BE2C (cell line): ENCODE data around the gene RNF207.

ENCODE experiments used
- DNase-seq: peaks from one replicate; pipeline ENCODE4 v3.0.0-alpha.2; 2020
- H3K27me3 ChIP-seq: fragments of 250-450 bp; sonication (Bioruptor Pico); 2 replicates; pipeline ENCODE4 v1.5.1; 2020; ENCODE audit warnings: mild to moderate bottlenecking
- H3K36me3 ChIP-seq: fragments of 250-450 bp; sonication (Bioruptor Pico); 2 replicates; pipeline ENCODE4 v1.5.1; 2020; ENCODE audit warnings: mild to moderate bottlenecking
- H3K4me1 ChIP-seq: fragments of 250-450 bp; sonication (Bioruptor Pico); 2 replicates; pipeline ENCODE4 v1.5.1; 2020
- H3K4me3 ChIP-seq: 2 replicates; pipeline ENCODE4 v1.5.1; 2011; ENCODE audit warnings: low read depth, low read length
- H3K9me3 ChIP-seq: fragments of 250-450 bp; sonication (Bioruptor Pico); 2 replicates; pipeline ENCODE4 v1.5.1; 2020
- TF ChIP-seq, protein P1 (sequence below): IDR thresholded peaks from 2 replicates; pipeline ENCODE4 v1.5.1; 2012; ENCODE audit warnings: mild to moderate bottlenecking, low read depth, low read length

RNF207 gene

DNA sequence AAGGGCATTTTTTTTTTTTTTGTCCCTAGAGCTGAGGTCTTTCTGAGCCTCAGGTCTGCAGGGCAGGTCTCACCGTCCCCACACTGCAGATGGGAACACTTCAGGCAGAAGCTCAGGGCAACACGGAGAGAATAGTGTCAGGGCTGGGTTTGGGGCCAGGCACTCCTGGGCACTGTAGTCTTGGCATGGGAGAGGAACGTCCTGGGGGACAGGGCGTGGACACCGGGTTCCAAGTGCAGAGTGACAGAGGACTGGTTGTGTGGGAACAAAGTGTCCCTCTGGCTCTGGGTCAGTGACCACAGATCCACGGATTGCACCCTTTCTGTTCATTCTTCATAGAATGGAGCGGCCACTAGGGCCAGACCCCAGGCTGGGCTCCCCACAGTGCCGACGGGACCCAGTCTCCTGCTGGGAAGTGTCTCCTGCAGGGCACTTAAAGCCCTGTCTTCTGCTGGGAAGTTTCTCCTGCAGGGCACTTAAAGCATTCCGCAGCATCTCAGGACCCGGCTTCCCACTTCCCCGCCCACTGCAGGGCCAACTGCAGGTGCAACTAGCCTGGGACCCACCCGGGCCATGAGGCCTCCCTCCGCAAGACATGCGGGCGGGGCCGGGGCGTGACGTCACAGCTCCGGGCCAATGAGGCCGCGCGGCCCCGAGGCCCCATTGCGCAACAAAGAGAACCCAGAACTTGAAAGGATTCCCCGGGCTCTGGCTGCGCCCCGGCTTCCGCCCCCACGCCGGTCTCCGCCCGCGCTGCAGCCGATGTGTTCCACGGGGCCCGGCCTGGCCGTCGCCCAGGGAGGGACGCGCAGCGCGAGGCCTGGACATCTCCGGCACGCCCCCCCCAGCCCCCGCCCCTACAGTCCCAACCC lies 53.8 kb downstream of the RNF207 start:
- TF ChIP-seq, protein P1, sequence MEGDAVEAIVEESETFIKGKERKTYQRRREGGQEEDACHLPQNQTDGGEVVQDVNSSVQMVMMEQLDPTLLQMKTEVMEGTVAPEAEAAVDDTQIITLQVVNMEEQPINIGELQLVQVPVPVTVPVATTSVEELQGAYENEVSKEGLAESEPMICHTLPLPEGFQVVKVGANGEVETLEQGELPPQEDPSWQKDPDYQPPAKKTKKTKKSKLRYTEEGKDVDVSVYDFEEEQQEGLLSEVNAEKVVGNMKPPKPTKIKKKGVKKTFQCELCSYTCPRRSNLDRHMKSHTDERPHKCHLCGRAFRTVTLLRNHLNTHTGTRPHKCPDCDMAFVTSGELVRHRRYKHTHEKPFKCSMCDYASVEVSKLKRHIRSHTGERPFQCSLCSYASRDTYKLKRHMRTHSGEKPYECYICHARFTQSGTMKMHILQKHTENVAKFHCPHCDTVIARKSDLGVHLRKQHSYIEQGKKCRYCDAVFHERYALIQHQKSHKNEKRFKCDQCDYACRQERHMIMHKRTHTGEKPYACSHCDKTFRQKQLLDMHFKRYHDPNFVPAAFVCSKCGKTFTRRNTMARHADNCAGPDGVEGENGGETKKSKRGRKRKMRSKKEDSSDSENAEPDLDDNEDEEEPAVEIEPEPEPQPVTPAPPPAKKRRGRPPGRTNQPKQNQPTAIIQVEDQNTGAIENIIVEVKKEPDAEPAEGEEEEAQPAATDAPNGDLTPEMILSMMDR: no peak
- no peaks in the 10 kb centered on the region for H3K4me1 ChIP-seq
- peak overlapping the region; percentile 44; the same call in 1 of the 2 replicates for H3K4me3 ChIP-seq
- no peaks in the 10 kb centered on the region for H3K36me3 ChIP-seq
- H3K27me3 ChIP-seq: no peaks in the 10 kb centered on the region
- H3K9me3 ChIP-seq: no peaks in the 10 kb centered on the region
- DNase-seq: peak; percentile 66

DNA sequence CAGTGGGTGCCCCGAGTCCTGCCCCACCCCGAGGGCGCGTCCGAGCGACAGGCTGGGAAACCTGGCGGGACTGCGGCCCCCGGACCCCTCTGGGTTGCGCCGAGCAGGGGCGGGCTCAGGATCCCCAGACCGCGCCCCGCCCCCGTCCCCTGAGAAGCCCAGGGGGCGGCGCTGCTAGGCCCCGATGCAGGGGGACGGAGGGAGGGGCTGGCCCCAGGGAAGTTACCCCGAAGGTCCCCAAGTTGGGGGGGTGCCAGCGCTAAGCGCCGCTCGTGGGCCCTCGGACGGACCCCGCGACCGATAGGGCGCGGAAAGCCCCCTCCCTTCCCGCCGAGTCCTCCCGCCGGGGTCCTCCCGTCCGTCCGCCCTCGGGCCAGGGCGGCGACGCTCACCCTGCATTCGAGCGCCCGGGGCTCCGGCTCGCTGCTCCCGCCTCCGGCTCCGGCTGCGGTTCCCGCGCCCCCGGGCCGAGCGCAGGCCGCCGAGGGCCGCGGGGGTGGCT lies 54.6 kb downstream of the RNF207 start:
- DNase-seq: no peak

DNA sequence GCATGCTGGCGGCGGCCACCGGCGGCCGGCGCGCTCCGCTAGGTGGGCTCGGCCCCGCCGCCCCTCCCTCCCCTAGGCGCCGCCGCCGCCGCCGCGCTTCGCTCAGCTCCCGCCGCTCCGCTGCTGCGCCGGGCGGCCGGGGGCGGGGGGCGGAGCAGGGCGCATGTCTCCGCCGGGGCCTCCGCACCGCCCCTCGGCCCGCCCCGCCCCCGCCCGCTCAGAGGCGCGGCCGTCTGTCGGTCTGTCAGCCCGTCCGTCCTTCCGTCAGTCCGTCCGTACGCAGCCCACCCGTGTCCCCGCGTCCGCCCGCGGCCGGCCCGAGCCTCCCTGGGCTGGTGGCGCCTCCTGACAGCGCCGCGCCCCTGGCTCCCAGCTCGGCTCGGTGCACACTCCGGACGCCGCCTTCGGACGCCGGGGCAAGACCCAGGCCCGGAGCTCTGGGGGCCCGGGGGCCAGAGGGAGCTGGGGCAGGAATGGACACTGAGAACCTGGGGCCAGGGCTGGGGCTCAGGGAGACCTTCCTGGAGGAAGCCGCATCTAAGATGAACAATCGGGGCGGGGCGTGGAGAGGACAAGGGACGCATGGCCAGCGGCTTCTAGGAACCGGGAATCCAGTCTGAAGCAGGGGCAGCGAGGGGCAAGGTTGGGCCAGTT lies 55.2 kb downstream of the RNF207 start, which contains the start of gene GPR153:
Gene GPR153 (minus strand): TSS at position 138 of the 654 bp plus-strand sequence. CDS start 6,193 bp downstream, outside the sequence.
- peak within 1 kb of the TSS; percentile 44 for H3K4me3 ChIP-seq
- H3K4me1 ChIP-seq: no peaks in the 10 kb centered on the region
- no peak for DNase-seq
- TF ChIP-seq, protein P1: no peak
- H3K9me3 ChIP-seq: no peaks in the 10 kb centered on the region
- H3K36me3 ChIP-seq: no peaks in the 10 kb centered on the region
- no peaks in the 10 kb centered on the region for H3K27me3 ChIP-seq

More for the DNA sequence above, 54.6 kb downstream of the RNF207 start:
- H3K27me3 ChIP-seq: no peaks in the 10 kb centered on the region
- no peaks in the 10 kb centered on the region for H3K4me1 ChIP-seq
- peak overlapping the region; percentile 44 for H3K4me3 ChIP-seq
- no peaks in the 10 kb centered on the region for H3K9me3 ChIP-seq
- TF ChIP-seq, protein P1: no peak
- H3K36me3 ChIP-seq: no peaks in the 10 kb centered on the region

DNA sequence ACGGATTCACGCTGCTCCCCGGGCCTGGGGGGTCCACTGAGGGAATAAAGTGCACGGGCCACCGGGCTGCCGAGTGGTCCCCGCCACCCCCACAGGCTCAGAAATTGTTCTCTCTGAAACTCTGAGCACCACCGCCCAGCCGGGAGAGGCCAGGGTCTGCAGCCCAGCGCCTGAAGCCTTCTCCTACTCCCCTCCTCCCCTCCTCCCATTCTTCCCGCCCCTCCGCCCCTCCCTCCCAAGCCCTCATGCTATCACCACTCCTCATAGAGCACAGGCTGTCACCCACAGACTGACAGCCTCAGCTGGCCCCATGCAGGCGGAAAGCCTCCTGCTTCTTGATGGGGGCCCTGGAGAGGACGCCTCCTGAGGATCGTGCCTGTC lies 55.7 kb downstream of the RNF207 start:
- TF ChIP-seq, protein P1: no peak
- no peaks in the 10 kb centered on the region for H3K36me3 ChIP-seq
- no peak for DNase-seq
- no peaks in the 10 kb centered on the region for H3K4me1 ChIP-seq
- H3K4me3 ChIP-seq: no peak overlapping the region; the same call in 1 of the 2 replicates
- no peaks in the 10 kb centered on the region for H3K27me3 ChIP-seq
- H3K9me3 ChIP-seq: no peaks in the 10 kb centered on the region

DNA sequence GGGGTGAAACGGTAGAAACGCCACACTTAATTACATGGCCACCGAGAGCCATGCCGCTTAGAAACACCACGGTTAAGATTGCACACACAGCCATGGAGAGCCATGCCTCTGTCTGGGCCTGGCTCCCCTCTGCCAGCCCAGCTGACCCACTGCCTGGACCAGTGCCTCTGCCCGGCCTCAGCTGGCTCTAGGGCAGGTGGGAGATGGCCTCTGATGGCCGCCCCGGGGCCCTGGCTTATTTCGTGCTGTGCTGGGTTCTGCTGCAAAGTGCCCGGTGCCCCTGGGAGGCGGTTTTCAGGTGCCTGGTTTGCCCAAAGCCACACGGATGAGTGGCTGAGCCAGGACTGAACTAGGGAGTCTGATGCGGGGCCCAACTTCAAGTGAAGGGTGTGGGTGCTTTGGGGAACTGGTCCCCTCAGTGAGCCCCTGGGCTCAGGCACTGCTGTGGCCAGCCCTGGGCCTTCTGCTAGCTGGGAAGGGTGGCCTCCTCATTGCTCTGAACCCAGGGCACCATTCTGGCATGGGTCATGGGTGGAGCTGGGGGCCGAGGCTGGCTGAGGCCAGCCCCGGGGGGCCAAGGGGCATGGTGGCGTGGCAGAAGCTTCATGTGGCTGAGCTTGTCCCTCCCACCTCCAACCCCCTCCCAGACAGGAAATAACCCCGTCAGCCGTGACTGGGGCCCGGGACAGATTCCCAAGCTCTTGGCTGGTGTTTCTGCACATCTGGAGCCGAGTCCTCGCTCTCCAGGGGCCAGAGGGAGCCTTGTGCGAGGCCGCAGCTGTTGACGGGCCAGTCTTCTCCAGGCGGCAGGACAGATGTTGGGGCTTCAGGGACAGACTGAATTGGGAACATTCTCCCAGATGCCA lies 56.9 kb downstream of the RNF207 start:
- H3K4me3 ChIP-seq: no peak overlapping the region
- no peak for DNase-seq
- no peaks in the 10 kb centered on the region for H3K27me3 ChIP-seq
- no peaks in the 10 kb centered on the region for H3K4me1 ChIP-seq
- no peaks in the 10 kb centered on the region for H3K36me3 ChIP-seq
- TF ChIP-seq, protein P1: no peak
- H3K9me3 ChIP-seq: no peaks in the 10 kb centered on the region
